HUES64 (cell line): Measurements from ENCODE around the gene GAD1.

ENCODE experiments used
- H3K27ac ChIP-seq: 2 replicates; pipeline ENCODE4 v1.7.0; 2013; ENCODE audit warnings: low read depth, low read length, inconsistent platforms
- H3K27me3 ChIP-seq: 2 replicates; pipeline ENCODE4 v1.6.1; 2013; ENCODE audit warnings: mild to moderate bottlenecking, low read length; ENCODE audit not compliant: insufficient read depth
- H3K36me3 ChIP-seq: 2 replicates; pipeline ENCODE4 v1.6.1; 2013; ENCODE audit warnings: mild to moderate bottlenecking, low read length; ENCODE audit not compliant: insufficient read depth
- H3K4me1 ChIP-seq: 2 replicates; pipeline ENCODE4 v1.6.1; 2013; ENCODE audit warnings: mild to moderate bottlenecking, low read length, moderate library complexity; ENCODE audit not compliant: insufficient read depth
- H3K4me3 ChIP-seq: 2 replicates; pipeline ENCODE4 v1.5.1; 2013; ENCODE audit warnings: mild to moderate bottlenecking, low read length, moderate library complexity
- H3K9ac ChIP-seq: 2 replicates; pipeline ENCODE4 v1.6.1; 2013; ENCODE audit warnings: mild to moderate bottlenecking, low read depth, low read length
- H3K9me3 ChIP-seq: 2 replicates; pipeline ENCODE4 v1.6.1; 2013; ENCODE audit warnings: low read depth, low read length; ENCODE audit not compliant: insufficient read depth
- WGBS: fragments of 150-250, 120-280 bp; methylation state at CpG from one replicate; pipeline ENCODE4 v1.1.7; 2013; ENCODE audit warnings: missing lambda C conversion rate; 5-methylcytosine and 5-hydroxymethylcytosine counted together

Gene GAD1

DNA sequence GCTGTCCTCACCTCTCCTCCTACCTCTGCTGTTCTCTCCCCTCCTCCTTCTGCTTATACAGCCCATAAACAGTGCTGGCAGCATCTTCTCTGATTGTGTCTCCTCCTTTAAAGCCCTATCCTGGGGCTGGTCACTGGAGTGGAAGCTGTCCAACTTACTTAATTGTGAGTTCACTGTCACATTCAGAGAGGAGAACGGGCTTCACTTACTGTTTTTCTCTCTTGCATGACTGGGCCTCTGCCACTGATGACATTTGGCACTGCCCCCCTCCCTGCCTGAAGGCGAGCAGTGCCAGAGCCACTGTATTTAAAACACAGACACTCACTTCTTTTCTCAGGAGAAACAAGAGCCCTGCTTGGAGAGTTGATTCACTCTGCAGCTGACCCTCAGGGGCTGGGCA, 12.3 kb downstream of the GAD1 start:
- H3K27me3 ChIP-seq: peaks cover 33% of the 10 kb centered on the region

DNA sequence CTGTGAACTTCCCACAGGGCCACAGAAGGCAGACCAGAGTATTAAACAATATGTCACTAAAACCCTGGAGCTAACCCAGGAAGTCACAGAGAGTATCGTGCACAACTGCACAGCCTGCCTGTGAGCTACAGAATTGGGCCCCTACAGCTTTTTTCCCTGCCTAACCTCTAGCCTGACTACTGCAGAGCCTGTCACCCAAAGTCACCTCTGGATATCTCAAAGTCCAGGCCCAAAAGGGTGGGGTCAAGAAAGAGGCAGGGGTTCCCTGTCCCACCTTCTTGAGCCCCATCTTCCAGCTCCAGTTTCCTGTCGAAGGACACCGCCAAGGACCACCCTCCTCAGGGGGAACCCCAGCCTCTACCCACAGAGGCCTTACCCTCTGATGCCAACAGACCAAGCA, 13.5 kb downstream of the GAD1 start:
- H3K4me3 ChIP-seq: no peak overlapping the region
- H3K4me1 ChIP-seq: no peaks in the 10 kb centered on the region
- no peak overlapping the region for H3K9ac ChIP-seq
- H3K36me3 ChIP-seq: peaks cover 33% of the 10 kb centered on the region; the same call in 1 of the 2 replicates
- peaks cover 22% of the 10 kb centered on the region for H3K27me3 ChIP-seq
- no peak overlapping the region for H3K27ac ChIP-seq
- WGBS: 94% methylated on average over 3 of the region's 3 CpGs
- no peaks in the 10 kb centered on the region for H3K9me3 ChIP-seq

More for the DNA sequence above, 12.3 kb downstream of the GAD1 start:
- Histone ChIP-seq H3K4me1 (no peaks in the 10 kb centered on the region), H3K27ac (no peak overlapping the region), H3K4me3 (no peak overlapping the region), H3K36me3 (peaks cover 32% of the 10 kb centered on the region; the same call in 1 of the 2 replicates), H3K9me3 (no peaks in the 10 kb centered on the region), H3K9ac (no peak overlapping the region)
- WGBS: 91% methylated on average over 2 of the region's 2 CpGs

- H3K27me3 ChIP-seq: peaks cover 13% of the 10 kb centered on the region
- 96% methylated on average over 4 of the region's 4 CpGs for WGBS
Measured at GRCh38 chr2:170831115-170831514, 14.4 kb downstream of the GAD1 start.

DNA sequence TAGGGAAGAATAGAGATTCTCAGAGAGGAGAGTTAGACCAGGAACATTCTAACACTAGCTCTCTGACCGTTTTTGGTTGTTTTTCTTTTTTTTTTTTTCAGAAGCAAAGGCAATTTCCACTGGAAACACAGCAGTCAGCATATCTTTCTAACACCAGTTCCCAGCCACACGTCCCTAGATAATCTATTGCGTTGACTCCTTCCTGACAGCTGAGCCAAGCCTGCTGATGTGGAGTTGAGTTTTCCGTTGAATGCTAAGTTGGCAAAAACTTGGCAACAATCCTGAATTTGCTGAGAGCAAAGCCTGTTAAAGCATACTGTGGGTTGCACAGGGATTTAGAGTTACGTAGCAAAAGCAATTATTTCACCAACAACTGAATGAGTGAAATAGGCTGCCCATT, 19.3 kb downstream of the GAD1 start:
- H3K27me3 ChIP-seq: no peaks in the 10 kb centered on the region
- H3K9me3 ChIP-seq: no peaks in the 10 kb centered on the region; the same call in 1 of the 2 replicates
- no peak overlapping the region for H3K9ac ChIP-seq
- no peaks in the 10 kb centered on the region for H3K4me1 ChIP-seq
- H3K4me3 ChIP-seq: no peak overlapping the region
- WGBS: 95% methylated on average over 5 of the region's 5 CpGs
- H3K27ac ChIP-seq: no peak overlapping the region
- peaks cover 70% of the 10 kb centered on the region; the same call in 1 of the 2 replicates for H3K36me3 ChIP-seq

More at GRCh38 chr2:170831115-170831514, 14.4 kb downstream of the GAD1 start:
- no peaks in the 10 kb centered on the region for H3K9me3 ChIP-seq
- peaks cover 38% of the 10 kb centered on the region; the same call in 1 of the 2 replicates for H3K36me3 ChIP-seq
- no peaks in the 10 kb centered on the region for H3K4me1 ChIP-seq
- H3K4me3 ChIP-seq: no peak overlapping the region
- no peak overlapping the region for H3K9ac ChIP-seq
- no peak overlapping the region for H3K27ac ChIP-seq

DNA sequence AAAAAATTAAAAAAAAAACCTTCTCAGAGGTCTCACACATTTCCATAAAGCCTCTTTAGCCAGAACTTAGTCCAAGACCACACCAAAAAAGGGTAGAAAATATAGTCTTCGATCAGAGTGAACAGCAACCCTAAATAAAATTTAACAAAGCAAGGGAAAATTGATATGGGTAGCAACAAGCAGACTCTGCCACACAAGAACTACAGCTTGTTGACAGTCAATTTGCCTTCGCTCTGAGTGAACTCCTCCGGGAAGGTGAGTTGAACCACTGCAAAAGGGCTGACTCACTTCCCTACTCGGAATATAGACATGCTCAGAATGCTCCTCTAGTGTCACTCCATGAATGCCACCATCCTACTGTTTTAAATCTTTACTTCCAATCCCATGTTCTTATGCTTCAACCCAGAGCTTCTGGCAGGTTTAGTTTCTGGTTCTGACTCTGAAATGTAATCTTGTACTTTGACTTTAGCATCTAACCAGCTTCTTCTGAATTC, 24.1 kb downstream of the GAD1 start:
- Histone ChIP-seq H3K27me3 (no peaks in the 10 kb centered on the region), H3K9me3 (no peaks in the 10 kb centered on the region; the same call in 1 of the 2 replicates), H3K9ac (no peak overlapping the region), H3K27ac (no peak overlapping the region), H3K4me1 (no peaks in the 10 kb centered on the region; the same call in 1 of the 2 replicates), H3K36me3 (peaks cover 52% of the 10 kb centered on the region; the same call in 1 of the 2 replicates), H3K4me3 (no peak overlapping the region)
- WGBS: 93% methylated on average over 4 of the region's 4 CpGs

DNA sequence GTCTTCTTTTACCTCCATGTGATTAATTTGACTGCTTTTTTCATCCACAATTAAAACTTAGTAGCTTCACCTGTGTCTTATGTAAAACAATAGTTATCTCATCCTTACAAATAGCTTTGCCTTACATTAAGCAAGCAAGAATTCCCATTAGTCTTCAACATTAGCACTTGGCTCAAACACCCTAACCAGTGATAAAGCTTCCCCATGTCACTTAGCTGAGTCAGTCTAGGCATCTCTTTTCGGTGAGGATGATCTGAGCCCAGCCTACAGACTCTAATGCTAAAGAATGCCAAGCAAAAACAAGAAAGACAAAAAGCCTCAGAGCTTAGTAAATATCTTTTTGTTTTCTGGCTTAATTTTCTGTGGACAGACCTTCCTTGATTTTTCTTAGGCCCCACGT, 26.1 kb downstream of the GAD1 start:
- Histone ChIP-seq H3K9ac (no peak overlapping the region), H3K27me3 (no peaks in the 10 kb centered on the region), H3K27ac (no peak overlapping the region), H3K9me3 (no peaks in the 10 kb centered on the region; the same call in 1 of the 2 replicates), H3K4me1 (no peaks in the 10 kb centered on the region; the same call in 1 of the 2 replicates), H3K4me3 (no peak overlapping the region), H3K36me3 (peaks cover 50% of the 10 kb centered on the region; the same call in 1 of the 2 replicates)
- 87% methylated on average over 2 of the region's 2 CpGs for WGBS

DNA sequence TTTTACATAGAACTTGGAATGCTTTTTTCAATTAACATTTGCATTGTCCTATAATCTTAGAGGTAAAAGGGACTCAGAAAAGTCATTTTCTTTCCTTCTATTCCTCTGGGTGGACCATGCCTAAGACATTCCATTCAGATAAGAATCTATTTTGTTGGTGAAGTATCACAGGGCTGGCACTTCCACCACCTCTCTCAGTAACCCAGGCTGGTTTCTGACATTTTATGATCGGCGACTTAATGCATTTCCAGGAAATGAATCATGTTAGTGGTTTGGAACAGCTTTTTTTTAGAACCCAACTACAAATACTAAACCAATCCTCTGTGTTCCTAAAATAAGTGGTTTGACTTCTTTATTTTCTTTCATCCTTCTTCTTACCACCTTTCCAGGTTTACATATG, 27.0 kb downstream of the GAD1 start:
- Histone ChIP-seq H3K4me1 (no peaks in the 10 kb centered on the region; the same call in 1 of the 2 replicates), H3K4me3 (no peak overlapping the region), H3K9me3 (no peaks in the 10 kb centered on the region; the same call in 1 of the 2 replicates)

GRCh38 chr2:170845343-170845742, 28.7 kb downstream of the GAD1 start:
- Histone ChIP-seq H3K4me3 (no peak overlapping the region), H3K9ac (no peak overlapping the region), H3K27ac (no peak overlapping the region), H3K4me1 (no peaks in the 10 kb centered on the region; the same call in 1 of the 2 replicates), H3K9me3 (no peaks in the 10 kb centered on the region), H3K36me3 (peaks cover 43% of the 10 kb centered on the region; the same call in 1 of the 2 replicates), H3K27me3 (no peaks in the 10 kb centered on the region)
- 90% methylated on average over 10 of the region's 10 CpGs for WGBS

More for the DNA sequence above, 27.0 kb downstream of the GAD1 start:
- no CpG with 5 or more reads among the region's 2 CpGs for WGBS
- peaks cover 42% of the 10 kb centered on the region; the same call in 1 of the 2 replicates for H3K36me3 ChIP-seq
- no peaks in the 10 kb centered on the region for H3K27me3 ChIP-seq
- H3K27ac ChIP-seq: no peak overlapping the region
- no peak overlapping the region for H3K9ac ChIP-seq

DNA sequence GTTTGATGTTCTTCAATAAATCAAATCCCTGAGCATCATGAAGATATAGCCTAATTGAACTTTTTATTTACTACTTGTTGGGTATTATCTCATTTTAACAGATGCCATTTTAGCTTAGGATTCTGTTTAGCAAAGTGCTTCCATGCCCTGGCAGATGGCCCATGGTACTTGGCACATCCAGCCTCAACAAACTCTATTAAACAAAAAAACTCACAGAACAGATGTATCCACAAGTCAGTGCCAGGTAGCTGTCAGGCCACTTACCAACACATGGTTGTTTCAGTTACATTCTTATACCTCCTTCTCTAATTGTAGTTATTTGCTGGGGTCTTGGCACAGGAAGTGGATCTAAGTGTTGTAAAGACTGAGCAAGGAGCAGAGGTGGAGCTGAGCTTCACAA, 29.6 kb downstream of the GAD1 start:
- H3K27ac ChIP-seq: no peak overlapping the region
- H3K9me3 ChIP-seq: no peaks in the 10 kb centered on the region
- H3K4me3 ChIP-seq: no peak overlapping the region
- H3K4me1 ChIP-seq: no peaks in the 10 kb centered on the region; the same call in 1 of the 2 replicates
- H3K27me3 ChIP-seq: no peaks in the 10 kb centered on the region
- no peak overlapping the region for H3K9ac ChIP-seq
- H3K36me3 ChIP-seq: peaks cover 42% of the 10 kb centered on the region; the same call in 1 of the 2 replicates

DNA sequence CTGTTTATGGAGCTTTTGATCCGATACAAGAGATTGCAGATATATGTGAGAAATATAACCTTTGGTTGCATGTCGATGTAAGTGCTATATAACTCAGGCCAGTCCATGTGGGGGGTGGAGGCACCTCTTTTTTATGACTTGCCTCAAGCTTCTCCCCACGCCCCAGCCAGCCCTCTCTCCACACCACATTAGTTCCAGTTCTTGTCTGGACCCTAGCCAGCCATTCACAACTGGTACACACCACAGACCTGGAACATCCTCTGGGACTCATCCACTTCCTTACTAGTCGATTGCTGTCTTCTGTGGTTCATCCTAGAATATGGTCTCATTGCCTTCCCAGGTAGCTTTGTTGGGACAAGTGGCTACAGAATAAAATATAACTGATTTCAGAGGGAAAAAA, 31.0 kb downstream of the GAD1 start:
- 88% methylated on average over 4 of the region's 4 CpGs for WGBS
- no peaks in the 10 kb centered on the region for H3K9me3 ChIP-seq

GRCh38 chr2:170848587-170848986, 31.9 kb downstream of the GAD1 start:
- Histone ChIP-seq H3K27me3 (no peaks in the 10 kb centered on the region), H3K9ac (no peak overlapping the region), H3K27ac (no peak overlapping the region), H3K9me3 (no peaks in the 10 kb centered on the region), H3K4me3 (no peak overlapping the region), H3K4me1 (no peaks in the 10 kb centered on the region), H3K36me3 (peaks cover 50% of the 10 kb centered on the region; the same call in 1 of the 2 replicates)
- 94% methylated on average over 2 of the region's 2 CpGs for WGBS

More for the DNA sequence above, 31.0 kb downstream of the GAD1 start:
- Histone ChIP-seq H3K27me3 (no peaks in the 10 kb centered on the region), H3K36me3 (peaks cover 50% of the 10 kb centered on the region; the same call in 1 of the 2 replicates), H3K9ac (no peak overlapping the region), H3K4me1 (no peaks in the 10 kb centered on the region; the same call in 1 of the 2 replicates), H3K4me3 (no peak overlapping the region), H3K27ac (no peak overlapping the region)
